ENCODE data around the gene CALML5.

CALML5 gene

DNA sequence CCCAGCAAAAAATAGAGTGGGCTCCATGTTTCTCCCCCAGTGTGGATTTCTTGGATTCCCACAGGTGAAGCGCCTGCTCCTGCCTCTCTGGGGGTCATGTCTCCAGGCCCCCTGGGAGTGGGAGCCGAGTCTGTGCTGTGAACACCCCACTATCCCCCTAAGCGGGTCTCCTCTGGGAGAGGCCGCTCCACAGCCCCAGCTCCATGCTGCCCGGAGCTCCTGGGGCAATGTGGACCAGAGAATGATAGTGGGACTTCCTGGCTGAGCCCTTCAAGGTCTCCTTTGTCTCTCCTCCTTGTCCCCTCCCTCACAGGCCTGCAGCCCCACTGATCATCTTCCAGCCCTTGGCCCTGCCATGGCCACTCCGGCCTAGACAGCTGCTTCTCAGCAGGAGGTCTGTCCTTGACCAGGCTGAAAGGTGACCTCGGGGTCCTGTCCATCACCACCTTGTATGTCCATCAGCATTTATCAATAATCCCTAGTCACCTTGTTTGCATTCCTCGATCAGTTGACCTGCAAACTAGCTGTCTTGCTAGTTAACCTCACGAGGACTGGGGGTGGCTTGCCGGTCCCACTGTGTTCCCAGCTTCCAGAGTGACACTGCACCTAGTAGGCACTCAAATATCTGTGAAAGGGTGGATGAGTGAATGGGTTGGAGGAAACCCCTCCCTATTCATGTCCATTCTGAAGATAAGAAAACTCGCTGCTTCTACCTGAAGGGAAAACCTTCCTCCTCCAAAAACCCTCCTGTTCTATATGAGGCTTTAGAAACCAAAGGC lies 24.6 kb upstream of the CALML5 start:
- Histone ChIP-seq H2AFZ (ENCODE audit: low read depth, low read length) (no peak overlapping the region), H3K79me2 (ENCODE audit: low read length) (no peaks in the 10 kb centered on the region), H3K4me2 (ENCODE audit: low read length) (no peak overlapping the region), H3K9me3 (ENCODE audit: insufficient read depth, low read length) (no peaks in the 10 kb centered on the region), H3K27me3 (ENCODE audit: low read depth, low read length) (no peaks in the 10 kb centered on the region), H3K9ac (ENCODE audit: low read length) (no peak overlapping the region), H3K4me3 (ENCODE audit: low read length) (no peak overlapping the region), H3K4me1 (ENCODE audit: low read length) (no peaks in the 10 kb centered on the region), H3K36me3 (replicated peaks; ENCODE audit: low read depth, low read length) (no peaks in the 10 kb centered on the region), H4K20me1 (ENCODE audit: insufficient read depth, low read length) (no peaks in the 10 kb centered on the region), H3K27ac (ENCODE audit: low read length) (no peak overlapping the region)
- TF ChIP-seq EZH2phosphoT487 (IDR thresholded peaks at IDR 0.05; ENCODE audit: low read depth): no peak
- TF ChIP-seq, protein P1, sequence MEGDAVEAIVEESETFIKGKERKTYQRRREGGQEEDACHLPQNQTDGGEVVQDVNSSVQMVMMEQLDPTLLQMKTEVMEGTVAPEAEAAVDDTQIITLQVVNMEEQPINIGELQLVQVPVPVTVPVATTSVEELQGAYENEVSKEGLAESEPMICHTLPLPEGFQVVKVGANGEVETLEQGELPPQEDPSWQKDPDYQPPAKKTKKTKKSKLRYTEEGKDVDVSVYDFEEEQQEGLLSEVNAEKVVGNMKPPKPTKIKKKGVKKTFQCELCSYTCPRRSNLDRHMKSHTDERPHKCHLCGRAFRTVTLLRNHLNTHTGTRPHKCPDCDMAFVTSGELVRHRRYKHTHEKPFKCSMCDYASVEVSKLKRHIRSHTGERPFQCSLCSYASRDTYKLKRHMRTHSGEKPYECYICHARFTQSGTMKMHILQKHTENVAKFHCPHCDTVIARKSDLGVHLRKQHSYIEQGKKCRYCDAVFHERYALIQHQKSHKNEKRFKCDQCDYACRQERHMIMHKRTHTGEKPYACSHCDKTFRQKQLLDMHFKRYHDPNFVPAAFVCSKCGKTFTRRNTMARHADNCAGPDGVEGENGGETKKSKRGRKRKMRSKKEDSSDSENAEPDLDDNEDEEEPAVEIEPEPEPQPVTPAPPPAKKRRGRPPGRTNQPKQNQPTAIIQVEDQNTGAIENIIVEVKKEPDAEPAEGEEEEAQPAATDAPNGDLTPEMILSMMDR (IDR thresholded peaks at IDR 0.05; ENCODE audit: low read depth, low read length): no peak

DNA sequence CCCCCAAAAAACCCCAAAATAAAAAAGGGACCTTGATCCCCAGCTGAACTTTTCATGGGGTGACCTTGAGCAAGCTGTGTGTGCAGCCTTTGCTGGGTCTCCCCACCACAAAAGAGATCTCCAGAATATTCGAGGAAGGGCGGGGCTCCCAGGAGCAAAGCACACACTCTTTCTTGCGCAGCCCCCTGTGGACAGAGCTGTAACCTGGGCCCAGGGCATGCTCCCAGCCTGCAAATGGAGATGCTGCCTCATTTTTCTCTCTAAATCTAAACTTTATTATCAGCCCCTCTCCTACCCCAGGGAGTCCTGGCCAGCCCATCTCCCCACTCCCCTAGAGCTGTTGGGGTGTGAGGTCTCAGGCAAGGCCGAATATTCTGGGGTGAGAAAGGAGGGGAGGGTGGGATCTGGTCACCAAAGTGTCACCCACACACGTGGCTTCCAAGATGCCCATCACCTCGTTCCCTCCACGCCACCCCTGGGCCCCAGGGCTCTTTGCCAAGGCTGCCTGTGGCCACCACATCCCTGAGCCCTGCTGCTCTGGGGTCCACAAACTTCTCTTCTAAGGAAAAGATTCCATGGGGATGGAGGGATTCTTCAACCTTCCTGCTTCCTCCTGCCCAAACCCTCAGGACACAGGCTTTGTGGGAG lies 23.7 kb upstream of the CALML5 start:
- no peaks in the 10 kb centered on the region for H3K9me3 ChIP-seq (ENCODE audit: insufficient read depth, low read length)
- H3K4me3 ChIP-seq (ENCODE audit: low read length): no peak overlapping the region
- no peak for TF ChIP-seq EZH2phosphoT487 (IDR thresholded peaks at IDR 0.05; ENCODE audit: low read depth)
- TF ChIP-seq, protein P1 (IDR thresholded peaks at IDR 0.05; ENCODE audit: low read depth, low read length): no peak
- H3K4me2 ChIP-seq (ENCODE audit: low read length): no peak overlapping the region
- no peak overlapping the region for H3K9ac ChIP-seq (ENCODE audit: low read length)
- H3K36me3 ChIP-seq (replicated peaks; ENCODE audit: low read depth, low read length): no peaks in the 10 kb centered on the region
- no peaks in the 10 kb centered on the region for H3K4me1 ChIP-seq (ENCODE audit: low read length)
- no peak overlapping the region for H2AFZ ChIP-seq (ENCODE audit: low read depth, low read length)
- no peaks in the 10 kb centered on the region for H3K79me2 ChIP-seq (ENCODE audit: low read length)
- no peaks in the 10 kb centered on the region for H3K27me3 ChIP-seq (ENCODE audit: low read depth, low read length)
- H4K20me1 ChIP-seq (ENCODE audit: insufficient read depth, low read length): no peaks in the 10 kb centered on the region
- H3K27ac ChIP-seq (ENCODE audit: low read length): no peak overlapping the region

- Histone ChIP-seq H3K79me2 (ENCODE audit: low read length) (no peaks in the 10 kb centered on the region), H3K36me3 (replicated peaks; ENCODE audit: low read depth, low read length) (no peaks in the 10 kb centered on the region), H3K4me3 (ENCODE audit: low read length) (no peak overlapping the region), H3K9ac (ENCODE audit: low read length) (no peak overlapping the region), H3K4me2 (ENCODE audit: low read length) (no peak overlapping the region), H3K27ac (ENCODE audit: low read length) (no peak overlapping the region), H3K4me1 (ENCODE audit: low read length) (no peaks in the 10 kb centered on the region), H2AFZ (ENCODE audit: low read depth, low read length) (no peak overlapping the region), H4K20me1 (ENCODE audit: insufficient read depth, low read length) (no peaks in the 10 kb centered on the region), H3K9me3 (ENCODE audit: insufficient read depth, low read length) (no peaks in the 10 kb centered on the region), H3K27me3 (ENCODE audit: low read depth, low read length) (no peaks in the 10 kb centered on the region)
- TF ChIP-seq, protein P1 (IDR thresholded peaks at IDR 0.05; ENCODE audit: low read depth, low read length): no peak
- no peak for TF ChIP-seq EZH2phosphoT487 (IDR thresholded peaks at IDR 0.05; ENCODE audit: low read depth)
These were observed 19.7 kb upstream of the CALML5 start for GRCh38 chr10:5519054-5519453.

- H3K9me3 ChIP-seq (ENCODE audit: insufficient read depth, low read length): no peaks in the 10 kb centered on the region
- no peaks in the 10 kb centered on the region for H3K27me3 ChIP-seq (ENCODE audit: low read depth, low read length)
- no peak overlapping the region for H3K9ac ChIP-seq (ENCODE audit: low read length)
- H4K20me1 ChIP-seq (ENCODE audit: insufficient read depth, low read length): no peaks in the 10 kb centered on the region
- no peak for TF ChIP-seq EZH2phosphoT487 (IDR thresholded peaks at IDR 0.05; ENCODE audit: low read depth)
- TF ChIP-seq, protein P1 (IDR thresholded peaks at IDR 0.05; ENCODE audit: low read depth, low read length): no peak
- H3K36me3 ChIP-seq (replicated peaks; ENCODE audit: low read depth, low read length): no peaks in the 10 kb centered on the region
- H3K79me2 ChIP-seq (ENCODE audit: low read length): no peaks in the 10 kb centered on the region
- H3K4me2 ChIP-seq (ENCODE audit: low read length): no peak overlapping the region
- no peak overlapping the region for H3K27ac ChIP-seq (ENCODE audit: low read length)
- H3K4me3 ChIP-seq (ENCODE audit: low read length): no peak overlapping the region
- H3K4me1 ChIP-seq (ENCODE audit: low read length): no peaks in the 10 kb centered on the region
- no peak overlapping the region for H2AFZ ChIP-seq (ENCODE audit: low read depth, low read length)
These were observed 18.8 kb upstream of the CALML5 start for GRCh38 chr10:5518143-5518542.
